Measurements from ENCODE around the gene CAPN9.

GRCh38 chr1:230710543-230710904 lies 36.7 kb upstream of the CAPN9 start:
- TF ChIP-seq POLR2A (IDR thresholded peaks at IDR 0.05), result no peak
- no peak for TF ChIP-seq CTCF (IDR thresholded peaks at IDR 0.05)
- no peak for TF ChIP-seq POLR2AphosphoS5 (IDR thresholded peaks at IDR 0.05)

Measured in prostate gland (tissue), 2 donors.